IPS DF 4.7 (cell line): Measurements from ENCODE around the gene YBX1.
A peak's percentile ranks its signal among the peaks of the same experiment; 100 is the strongest.
"Not testable (repeated sequence)": the region's sequence is repeated elsewhere in the genome, so short reads cannot be mapped to it uniquely, and the experiment has no call there.

Experiments
- DNase-seq: peaks from one replicate; pipeline ENCODE4 v3.0.0-alpha.2; 2013; ENCODE audit warnings: low spot score; ENCODE audit errors: extremely low read depth

Gene YBX1

GRCh38 chr1:42681741-42682483 is at the start of gene YBX1:
Gene YBX1, plus strand, starts transcription at chr1:42682418. Its CDS starts 148 bp downstream, at chr1:42682566.
- DNase-seq = peak; percentile 97

DNA sequence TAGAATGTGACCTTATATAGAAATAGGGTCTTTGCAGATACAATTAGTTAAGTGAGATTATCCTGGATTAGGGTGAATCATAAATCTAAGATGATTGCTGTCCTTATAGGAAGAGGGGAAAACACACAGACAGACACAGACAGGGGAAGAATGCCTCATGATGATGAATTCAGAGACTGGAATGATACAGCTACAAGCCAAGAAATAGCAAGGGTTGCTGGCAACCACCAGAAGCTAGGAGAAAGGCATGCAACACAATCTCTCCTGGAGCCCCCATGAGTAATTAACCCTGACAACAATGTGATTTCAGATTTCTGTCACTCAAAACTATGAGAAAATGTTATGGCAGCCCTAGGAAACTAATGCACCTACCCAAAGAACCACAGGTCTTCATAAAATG is 43.1 kb upstream of the YBX1 start:
- DNase-seq = no peak

DNA sequence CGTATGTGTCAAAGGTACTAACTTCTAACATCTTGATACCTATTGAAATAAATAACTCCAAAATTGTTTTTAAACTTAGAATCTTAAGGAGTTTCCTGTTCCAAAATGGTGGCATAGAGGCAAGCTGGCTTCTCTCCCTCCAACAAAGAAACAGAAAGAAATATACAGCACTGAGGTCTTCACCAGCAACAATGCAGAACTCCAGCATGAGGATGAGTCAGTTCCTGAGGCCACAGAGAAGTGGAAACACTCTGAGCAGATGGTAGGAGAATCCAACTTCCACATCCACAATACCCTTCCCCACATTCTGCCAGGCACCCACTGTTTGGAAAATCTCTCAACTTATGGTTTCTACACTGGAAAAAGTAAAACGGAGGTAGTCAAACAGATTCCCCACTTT is 36.2 kb upstream of the YBX1 start:
- DNase-seq = no peak

DNA sequence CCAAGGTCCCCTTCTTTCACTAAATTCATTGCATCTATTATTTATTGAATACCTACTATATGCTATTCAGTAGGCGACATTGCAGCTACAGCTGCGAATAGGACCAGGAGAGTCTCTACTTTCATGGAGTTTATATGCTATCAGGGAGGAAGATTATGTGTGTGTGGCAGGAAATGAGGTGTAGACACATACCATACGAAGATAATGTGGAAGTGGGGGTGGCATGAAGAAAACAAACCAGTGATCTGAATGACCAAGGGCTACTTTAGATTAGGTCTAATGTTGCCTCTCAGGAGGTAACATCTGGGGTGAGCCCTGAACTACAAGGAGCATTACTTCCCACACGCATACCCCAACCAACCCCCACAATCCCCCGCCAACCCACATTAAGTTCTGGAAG is 25.0 kb upstream of the YBX1 start:
- DNase-seq = no peak

DNA sequence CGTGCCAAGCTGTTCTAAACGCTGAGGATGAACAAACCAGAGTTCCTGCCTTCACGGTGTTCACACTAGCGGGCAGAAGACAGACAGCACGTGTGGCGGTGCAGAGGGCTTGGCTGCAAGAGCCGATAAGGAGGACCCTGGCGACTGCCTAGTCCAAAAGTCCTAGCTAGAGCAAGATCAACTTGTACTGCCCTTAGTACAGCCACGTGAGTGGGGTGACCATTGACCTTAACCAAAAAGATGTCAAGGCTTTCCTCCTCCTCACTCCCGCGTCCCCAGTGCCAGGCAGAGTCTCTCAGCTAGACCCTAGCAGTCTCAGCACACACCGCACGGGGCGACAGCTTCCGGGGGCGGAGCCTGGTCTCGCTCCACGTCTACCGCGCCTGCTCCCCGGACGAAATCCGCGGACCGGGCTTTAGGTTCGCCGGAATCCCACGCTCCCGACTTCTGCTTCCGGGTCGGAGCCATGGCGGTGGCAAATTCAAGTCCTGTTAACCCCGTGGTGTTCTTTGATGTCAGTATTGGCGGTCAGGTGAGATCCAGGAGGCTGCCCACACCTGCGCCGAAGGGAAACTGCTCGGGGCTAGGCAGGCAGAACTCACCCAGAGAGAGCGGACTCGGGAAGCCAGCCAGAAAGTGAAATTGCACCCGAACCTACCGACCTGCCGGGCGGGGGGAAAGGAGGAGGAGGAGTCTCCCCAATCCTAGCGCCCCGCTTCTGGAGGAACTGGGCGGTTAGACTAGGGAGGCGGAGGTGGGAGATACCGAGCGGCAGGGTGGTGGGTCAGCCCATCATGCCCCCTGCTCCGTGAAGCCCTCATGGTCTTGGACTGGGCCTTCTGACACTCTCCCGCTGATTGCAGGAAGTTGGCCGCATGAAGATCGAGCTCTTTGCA is 24.0 kb upstream of the YBX1 start, which contains the start of gene PPIH:
PPIH (plus strand) TSS at position 443 of the 896 bp plus-strand sequence; CDS start at position 467, 24 bp downstream.
- peak; percentile 88 for DNase-seq

DNA sequence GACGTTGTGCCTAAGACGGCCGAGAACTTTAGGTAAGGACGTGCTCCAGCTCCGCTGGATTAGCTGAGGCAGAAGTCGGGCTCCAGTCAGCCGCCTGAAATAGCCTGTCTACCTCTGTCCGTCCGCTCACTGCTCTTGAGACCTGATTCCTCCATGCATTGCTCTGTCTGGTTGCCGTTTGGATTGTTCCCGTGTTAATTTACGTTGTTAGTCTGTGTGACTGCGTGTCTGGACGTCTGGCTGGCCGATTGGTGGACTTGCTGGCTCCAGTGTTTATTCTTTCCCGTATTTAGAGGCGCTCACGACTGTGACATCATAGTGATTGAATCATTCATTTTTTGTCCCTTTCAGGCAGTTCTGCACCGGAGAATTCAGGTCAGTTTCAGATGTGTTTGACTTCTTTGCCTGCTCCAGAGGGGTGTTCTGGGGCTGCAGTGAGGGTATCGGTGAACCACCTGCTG is 23.3 kb upstream of the YBX1 start:
- DNase-seq = no peak

- DNase-seq = no peak
Observed at GRCh38 chr1:42660907-42661500, 21.2 kb upstream of the YBX1 start.

DNA sequence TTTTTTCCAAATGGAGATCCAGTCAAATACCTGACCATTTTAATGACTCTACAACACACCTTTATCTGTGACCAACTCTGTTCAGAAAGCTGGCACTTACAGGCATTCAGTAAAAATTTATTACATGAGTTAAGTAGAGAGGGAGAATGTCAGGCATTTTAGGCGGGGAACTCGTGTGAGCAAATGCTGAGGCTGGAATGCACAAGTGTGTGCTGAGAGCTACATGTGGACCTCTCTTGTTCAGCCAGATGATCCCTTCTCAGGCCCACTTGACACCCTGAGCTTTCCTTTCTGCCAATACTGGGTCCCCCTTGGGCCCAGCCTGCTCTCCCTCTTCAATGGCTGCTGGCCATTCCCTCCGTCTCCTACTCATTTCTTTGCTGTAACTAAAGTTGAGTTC is 12.3 kb upstream of the YBX1 start:
- DNase-seq = no peak

DNA sequence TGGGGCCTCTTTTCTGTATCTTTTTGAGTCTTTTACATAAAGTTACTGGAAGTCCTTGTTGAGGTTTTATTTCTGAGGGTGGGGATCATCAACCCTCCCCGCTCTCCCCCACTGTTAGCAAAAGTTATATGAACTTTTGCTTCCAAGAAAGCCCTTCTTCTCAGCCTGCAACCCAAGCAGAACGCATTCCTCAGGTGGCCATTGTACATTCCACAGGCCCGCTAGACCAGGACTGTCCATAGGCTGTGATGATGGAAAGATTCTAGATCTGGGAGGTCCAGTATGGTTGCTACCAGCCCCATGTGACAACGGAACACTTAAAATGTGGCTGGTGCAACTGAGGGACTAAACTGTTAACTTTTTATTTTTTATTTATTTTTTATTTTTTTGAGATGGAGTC is 11.8 kb upstream of the YBX1 start:
- DNase-seq = no peak

- no peak for DNase-seq
Observed at GRCh38 chr1:42674214-42674613, 8.0 kb upstream of the YBX1 start.

DNA sequence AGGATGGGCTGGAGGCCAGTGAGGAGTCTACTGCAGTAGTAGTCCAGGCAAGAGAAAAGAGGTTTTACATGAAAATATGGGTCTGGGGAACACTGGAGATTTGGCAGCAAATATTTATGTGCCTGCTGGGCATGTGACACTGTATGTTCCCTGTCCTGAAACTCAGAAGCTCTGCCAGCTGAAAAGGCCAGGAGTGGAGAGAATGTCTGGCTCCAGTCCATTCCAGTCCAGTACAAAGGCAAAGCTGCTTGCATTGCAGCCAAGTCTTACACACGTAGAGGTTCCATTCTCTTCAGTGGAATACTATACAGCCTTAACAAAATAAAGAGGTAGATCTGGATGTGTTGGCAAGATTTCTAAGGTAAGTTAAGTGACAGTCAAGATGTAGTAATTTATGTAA is 7.5 kb upstream of the YBX1 start:
- DNase-seq = no peak

- no peak for DNase-seq
Observed at GRCh38 chr1:42675467-42675866, 6.8 kb upstream of the YBX1 start.

- no peak for DNase-seq
Observed at GRCh38 chr1:42676534-42677087, 5.6 kb upstream of the YBX1 start.

DNA sequence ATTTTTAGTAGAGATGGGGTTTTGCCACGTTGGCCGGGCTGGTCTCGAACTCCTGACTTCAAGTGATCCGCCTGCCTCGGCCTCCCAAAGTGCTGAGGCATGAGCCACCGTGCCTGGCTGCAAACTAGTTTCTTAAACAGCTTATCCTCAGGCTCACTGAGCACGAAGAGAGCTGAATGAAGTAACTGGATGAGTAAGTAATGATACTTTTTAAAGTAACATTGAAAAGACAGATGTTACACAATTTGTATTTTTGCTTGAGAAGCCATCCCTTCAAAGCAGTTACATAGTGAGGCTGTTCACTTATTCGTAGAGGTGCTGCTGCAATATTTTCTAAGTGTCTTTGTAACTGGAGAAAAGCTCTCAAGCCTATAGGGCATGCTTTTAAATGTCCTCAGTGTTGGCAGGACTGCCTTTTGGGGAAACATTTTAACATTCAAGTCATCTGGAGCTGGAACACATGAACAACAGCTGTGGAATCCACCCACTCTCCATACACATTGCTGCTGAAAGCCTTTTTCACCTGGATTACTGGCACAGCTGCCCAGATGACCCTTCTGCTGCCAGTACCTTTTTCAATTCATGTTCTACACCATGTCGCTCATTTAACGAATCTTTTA is 2.7 kb upstream of the YBX1 start:
- no peak for DNase-seq

DNA sequence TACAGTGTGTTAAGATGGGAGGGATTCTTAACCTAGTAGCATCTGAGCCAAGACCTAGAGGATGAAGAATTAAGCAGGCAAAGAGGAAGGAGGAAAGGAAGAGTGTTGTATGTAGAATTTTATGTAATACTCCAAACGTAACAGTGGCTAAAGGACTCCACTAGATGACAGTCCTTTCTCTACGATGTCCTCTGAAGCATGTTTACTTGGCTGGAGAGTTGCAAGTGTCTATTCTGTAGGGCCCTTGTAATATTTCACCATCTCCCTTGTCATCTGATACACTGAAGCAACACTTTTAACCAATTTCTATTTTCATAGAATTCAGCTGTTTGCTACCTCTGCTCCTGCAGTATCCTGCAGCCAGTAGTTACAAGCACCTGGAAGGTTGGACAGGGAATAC is 2.2 kb upstream of the YBX1 start:
- no peak for DNase-seq

DNA sequence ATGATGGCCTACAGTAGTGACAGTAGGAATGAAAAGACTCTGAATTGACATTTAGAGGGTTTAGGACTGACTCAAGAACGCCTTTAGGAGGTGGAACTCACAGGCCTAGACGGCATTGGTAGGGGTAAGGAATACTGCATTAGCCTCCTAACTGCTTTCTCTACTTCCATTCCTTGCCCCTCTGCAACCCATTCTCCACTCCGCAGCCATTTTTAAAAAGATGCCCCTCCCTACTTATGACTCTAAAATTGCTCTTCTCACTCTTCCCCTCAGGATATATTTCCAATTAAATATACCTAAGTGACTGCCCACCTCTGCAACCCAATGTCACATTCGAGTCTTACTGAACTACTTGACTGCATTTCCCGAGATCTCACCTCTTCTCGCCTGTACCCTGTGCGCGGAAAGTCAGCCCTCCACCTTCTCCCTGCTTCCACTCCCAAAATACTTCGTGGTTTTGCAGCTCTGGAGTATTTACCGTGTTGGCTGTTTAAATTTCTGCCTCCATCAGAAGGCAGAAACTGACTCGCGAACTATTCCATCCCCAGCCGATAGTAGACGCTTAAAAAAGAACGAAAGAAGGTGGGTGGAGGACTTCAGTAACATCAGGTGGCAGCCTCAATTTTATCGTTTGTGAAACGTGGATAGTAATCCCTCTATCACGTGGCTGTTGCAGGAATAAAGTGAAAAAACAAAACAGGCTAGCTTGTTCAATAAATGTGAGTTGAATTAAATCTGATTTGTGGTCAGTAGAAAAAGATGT is 1.1 kb upstream of the YBX1 start:
- DNase-seq = no peak

DNA sequence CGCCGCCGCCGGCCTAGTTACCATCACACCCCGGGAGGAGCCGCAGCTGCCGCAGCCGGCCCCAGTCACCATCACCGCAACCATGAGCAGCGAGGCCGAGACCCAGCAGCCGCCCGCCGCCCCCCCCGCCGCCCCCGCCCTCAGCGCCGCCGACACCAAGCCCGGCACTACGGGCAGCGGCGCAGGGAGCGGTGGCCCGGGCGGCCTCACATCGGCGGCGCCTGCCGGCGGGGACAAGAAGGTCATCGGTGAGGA is 193 bp downstream of the YBX1 start:
- not testable (repeated sequence) for DNase-seq

GRCh38 chr1:42682739-42683531 is 717 bp downstream of the YBX1 start:
- no peak for DNase-seq

DNA sequence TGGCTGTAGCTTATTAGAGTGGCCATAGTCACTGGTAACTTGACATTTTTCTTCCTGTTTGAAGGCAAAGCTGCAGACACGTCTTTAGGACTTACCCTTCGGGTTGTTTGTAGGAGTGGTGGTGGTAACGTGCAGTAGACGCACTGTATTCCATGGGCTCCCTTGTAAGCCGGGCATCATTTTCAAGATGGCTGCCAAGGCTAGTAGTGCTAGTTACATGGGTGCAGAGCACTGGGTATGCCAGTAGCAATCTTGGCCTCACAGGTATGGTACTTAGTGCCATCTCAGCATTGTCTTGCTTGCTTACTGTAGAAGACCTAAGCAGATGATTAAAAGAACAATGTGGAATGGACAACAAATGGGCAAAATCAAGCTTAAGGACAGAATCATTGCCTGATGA is 1.9 kb downstream of the YBX1 start:
- no peak for DNase-seq

- no peak for DNase-seq
Observed at GRCh38 chr1:42686418-42686817, 4.2 kb downstream of the YBX1 start.
